Psoas muscle (tissue), 8 donors: ENCODE results near the gene TPO. TPM values are rescaled to one million over a fixed set of nuclear protein-coding genes. Genes with fewer than 3 reads are reported as not detected.
A peak's percentile ranks its signal among the peaks of the same experiment; 100 is the strongest.
"Not testable (repeated sequence)": the region's sequence is repeated elsewhere in the genome, so short reads cannot be mapped to it uniquely, and the experiment has no call there.

Experiments used
- ATAC-seq, 4 donors: fragments of 200-7000 bp; cut with Tn5 transposase; one replicate each; pipeline ENCODE4 v1.9.1; 2020; ENCODE audit warnings: moderate library complexity in 3 of 4, mild to moderate bottlenecking in 2 of 4
- DNase-seq, 2 donors: peaks; one replicate each; pipeline ENCODE4 v3.0.0-alpha.2; 2020
- H3K27ac ChIP-seq: fragments of 200-600 bp; one replicate; pipeline ENCODE4 v1.8.0; 2022
- H3K27me3 ChIP-seq, 3 donors: fragments of 200-600 bp in 1 of 3; one replicate each; pipeline versions ENCODE4 v1.6.1 to v1.8.0; 2013 to 2022; ENCODE audit warnings: low read length in 2 of 3, mild to moderate bottlenecking in 2 of 3, moderate library complexity in 1 of 3; ENCODE audit not compliant: insufficient read depth in 3 of 3
- H3K36me3 ChIP-seq, 2 donors: fragments of 200-600 bp in 1 of 2; one replicate each; pipeline versions ENCODE4 v1.6.1 to v1.8.0; 2013 to 2022; ENCODE audit warnings: low read depth in 1 of 2, mild to moderate bottlenecking in 1 of 2, moderate library complexity in 1 of 2; ENCODE audit not compliant: insufficient read depth in 1 of 2
- H3K4me1 ChIP-seq: fragments of 200-600 bp; one replicate; pipeline ENCODE4 v1.8.0; 2022
- H3K4me3 ChIP-seq: fragments of 200-600 bp; one replicate; pipeline ENCODE4 v1.8.0; 2022; ENCODE audit warnings: mild to moderate bottlenecking
- H3K9me3 ChIP-seq: fragments of 200-600 bp; one replicate; pipeline ENCODE4 v1.8.0; 2022
- CTCF ChIP-seq: fragments of 200-600 bp; IDR thresholded peaks from one replicate; pipeline ENCODE4 v1.8.0; 2022; ENCODE audit warnings: antibody characterized with exemption
- WGBS, 3 donors: extraction: QIAGEN DNeasy Blood & Tissue Kit; methylation state at CpG; one replicate each; pipeline versions ENCODE4 v1.1.6 to v1.1.7; 2013; 5-methylcytosine and 5-hydroxymethylcytosine counted together
- intact Hi-C, 2 donors: fragments of 100-400 bp; cut with DNase I; formaldehyde crosslinking; loops; one replicate each; pipeline versions ENCODE4 v1.11.0 to v1.14.2; 2022
- polyA plus RNA-seq, 3 donors: library from polyadenylated mRNA; stranded (reverse); fragments of 200-250 nt; gene quantifications; one replicate each; pipeline ENCODE4 v1.2.3, GENCODE V29; 2013
- total RNA-seq, 4 donors: library from RNA; stranded (reverse); fragmentation: NEBNext Ultra II Directional in 2 of 4; extraction: Animal tissue kit (Norgen Biotek cat#: 25700) in 2 of 4; gene quantifications; one replicate each; pipeline versions ENCODE4 v1.2.1 to v1.2.4, GENCODE V29; 2021 to 2023
- donor health status: healthy with polysubstance abuse.
- donor health status: DM: no; HTN: no; CAD: no; lungs with moderate emphysema.
- donor health status: Bipolar disorder and iron deficiency.
- donor health status: healthy.
- donor health status: DM: yes; HTN: yes; CAD: no.
- donor health status: DM: no; HTN: no; CAD: no.
- donor health status: DM: no; HTN: no; CAD: no.
- donor health status: DM: yes; HTN: yes; CAD: no.

Gene TPO
- total and polyA plus RNA-seq, 7 donors: 2.1 to 4.5 (median 3.8) TPM

GRCh38 chr2:1577846-1578245 is 164.6 kb downstream of the TPO start:
- H3K4me1 ChIP-seq: no peaks in the 10 kb centered on the region
- no peak for TF ChIP-seq CTCF
- no peaks in the 10 kb centered on the region for H3K27me3 ChIP-seq
- H3K9me3 ChIP-seq: no peaks in the 10 kb centered on the region
- WGBS, 3 donors: 88 to 91% (median 90%) methylated on average over 5 of the region's 5 CpGs
- H3K4me3 ChIP-seq: no peak overlapping the region
- intact Hi-C loops: no loop called here
- H3K36me3 ChIP-seq: no peaks in the 10 kb centered on the region
- no peak overlapping the region for H3K27ac ChIP-seq
- no peak for ATAC-seq
- peak in 1 of 2 donors; percentile 2 for DNase-seq

GRCh38 chr2:1581257-1581964 is 168.1 kb downstream of the TPO start:
- WGBS, 3 donors: 87 to 90% (median 89%) methylated on average over 17 to 19 of the region's 19 CpGs
- H3K27ac ChIP-seq, H3K4me3 ChIP-seq, intact Hi-C loops, H3K4me1 ChIP-seq, H3K9me3 ChIP-seq, H3K36me3 ChIP-seq, ATAC-seq, H3K27me3 ChIP-seq: not testable (repeated sequence)
- DNase-seq: peak in 1 of 2 donors; percentile 4

GRCh38 chr2:1581965-1582625 is 168.8 kb downstream of the TPO start:
- DNase-seq (peak in 1 of 2 donors; percentile 3), ATAC-seq (no peak)
- H3K9me3 ChIP-seq: no peaks in the 10 kb centered on the region
- intact Hi-C loops: no loop called here
- H3K4me1 ChIP-seq: no peaks in the 10 kb centered on the region
- no peak overlapping the region for H3K27ac ChIP-seq
- H3K36me3 ChIP-seq: no peaks in the 10 kb centered on the region
- WGBS, 3 donors: 61 to 69% (median 62%) methylated on average over 10 of the region's 10 CpGs
- TF ChIP-seq CTCF: no peak
- H3K27me3 ChIP-seq: no peaks in the 10 kb centered on the region
- no peak overlapping the region for H3K4me3 ChIP-seq

- intact Hi-C loops: no loop called here
Measured at GRCh38 chr2:1582891-1583341, 169.7 kb downstream of the TPO start.

More at GRCh38 chr2:1582891-1583341, 169.7 kb downstream of the TPO start:
- no peak overlapping the region for H3K4me3 ChIP-seq
- ATAC-seq (no peak), DNase-seq (peak in 1 of 2 donors; percentile 23)
- no peaks in the 10 kb centered on the region for H3K9me3 ChIP-seq
- H3K27me3 ChIP-seq: no peaks in the 10 kb centered on the region
- no peak overlapping the region for H3K27ac ChIP-seq
- no peaks in the 10 kb centered on the region for H3K36me3 ChIP-seq
- WGBS, 3 donors: 88 to 89% (median 89%) methylated on average over 17 to 22 of the region's 22 CpGs
- no peaks in the 10 kb centered on the region for H3K4me1 ChIP-seq
- no peak for TF ChIP-seq CTCF
